HG03175 (cell line): ENCODE data around the gene AEBP2.
A peak's percentile ranks its signal among the peaks of the same experiment; 100 is the strongest.

ENCODE experiments used
- ATAC-seq: cut with Tn5 transposase; IDR thresholded peaks from one replicate; pipeline ENCODE4 v1.9.1; 2021; ENCODE audit warnings: mild to moderate bottlenecking, moderate library complexity; ENCODE audit not compliant: unreplicated experiment

Gene AEBP2

GRCh38 chr12:19550626-19551025 is 111.3 kb downstream of the AEBP2 start:
- ATAC-seq = no peak

GRCh38 chr12:19552441-19553097 is 113.3 kb downstream of the AEBP2 start:
- peak; percentile 69 for ATAC-seq

GRCh38 chr12:19553175-19553574 is 113.9 kb downstream of the AEBP2 start:
- no peak for ATAC-seq

DNA sequence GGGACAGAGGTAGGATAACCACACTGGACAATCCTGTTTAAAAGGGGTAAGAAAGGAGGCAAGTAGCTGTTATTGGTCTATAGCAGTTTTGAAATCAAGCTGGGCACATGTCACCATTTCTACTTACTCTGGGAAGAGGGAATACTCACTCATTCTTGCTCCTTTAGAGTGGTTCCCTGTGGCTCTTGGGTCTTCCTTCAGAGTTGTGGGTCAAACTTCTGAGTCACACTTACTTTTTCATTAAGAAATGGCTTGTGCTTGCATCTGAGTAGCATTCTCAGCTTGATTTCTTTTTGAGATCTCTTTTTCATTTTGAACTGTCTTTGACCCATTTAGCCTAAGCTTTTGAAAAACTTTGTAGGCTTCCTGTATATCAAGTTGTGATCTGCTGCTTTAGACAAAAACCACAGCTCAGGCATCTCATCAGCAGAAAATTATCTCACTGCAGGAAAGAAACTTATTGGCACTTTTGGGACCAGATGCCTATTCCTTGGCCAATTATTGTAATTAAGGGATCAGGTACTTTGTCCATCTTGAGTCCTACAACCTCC is 122.2 kb downstream of the AEBP2 start:
- ATAC-seq = no peak
